ENCODE data around the gene GOLGA7B.

The GOLGA7B gene

GRCh38 chr10:97896756-97897358 lies 47.2 kb downstream of the GOLGA7B start:
- no peak for DNase-seq

DNA sequence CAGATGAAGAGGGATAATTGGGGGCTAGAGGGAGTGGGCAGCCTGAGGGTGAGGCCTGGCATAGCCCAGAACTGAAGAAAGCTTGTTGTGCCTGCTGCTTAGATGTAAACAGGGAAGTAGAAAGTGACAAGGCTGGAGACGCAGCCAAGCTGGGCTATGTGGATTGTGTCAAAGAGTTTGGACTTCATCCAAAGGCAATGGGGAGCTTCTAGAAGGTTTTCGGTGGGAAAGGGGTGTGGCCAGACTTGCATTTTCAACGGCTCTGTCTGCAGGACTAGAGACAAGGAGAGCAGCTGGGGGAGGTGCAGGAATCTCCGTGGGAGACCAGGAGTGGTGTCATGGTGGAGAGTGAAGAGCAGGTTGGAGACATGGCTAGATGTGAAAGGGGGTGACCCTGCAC lies 48.8 kb downstream of the GOLGA7B start:
- no peak for DNase-seq

- no peak for DNase-seq
Measured at GRCh38 chr10:97901381-97901780, 51.7 kb downstream of the GOLGA7B start.

- DNase-seq: no peak
Measured at GRCh38 chr10:97903128-97904017, 53.7 kb downstream of the GOLGA7B start.

DNA sequence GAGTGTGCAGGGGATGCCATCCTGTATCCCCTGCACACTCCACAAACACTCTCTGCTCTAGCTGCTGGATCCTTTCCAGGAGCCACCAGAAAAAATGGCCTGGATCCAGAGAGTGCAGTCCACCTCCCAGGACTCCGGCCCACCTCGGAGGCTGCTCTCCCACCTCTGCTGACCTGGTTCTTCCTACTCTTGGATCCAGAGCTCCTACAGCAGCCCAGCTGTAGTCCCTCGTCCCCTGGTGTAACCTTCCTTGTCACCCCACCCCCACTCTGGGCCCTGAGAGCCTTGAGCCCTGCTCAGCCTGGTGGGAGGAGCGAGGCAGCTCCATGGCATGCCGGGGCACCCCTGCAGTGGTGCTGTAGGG lies 54.4 kb downstream of the GOLGA7B start:
- no peak for DNase-seq

DNA sequence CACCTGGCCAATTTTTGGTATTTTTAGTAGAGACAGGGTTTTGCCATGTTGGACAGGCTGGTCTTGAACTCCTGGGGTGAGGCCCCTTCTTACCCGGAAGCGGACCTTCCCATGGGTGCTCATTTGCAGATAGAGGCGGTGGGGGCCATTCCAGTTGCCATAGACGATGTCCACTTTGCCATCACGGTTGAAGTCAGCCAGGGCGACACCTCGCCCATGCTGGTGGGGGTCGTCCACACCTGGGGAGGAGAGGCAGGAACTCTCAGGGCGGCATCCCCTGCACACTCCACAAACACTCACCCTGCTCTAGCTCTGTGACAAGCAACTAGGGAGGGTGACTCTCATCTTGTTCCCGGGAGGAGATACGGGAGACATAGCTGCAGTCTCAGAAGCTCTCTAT lies 54.9 kb downstream of the GOLGA7B start:
- no peak for DNase-seq

DNA sequence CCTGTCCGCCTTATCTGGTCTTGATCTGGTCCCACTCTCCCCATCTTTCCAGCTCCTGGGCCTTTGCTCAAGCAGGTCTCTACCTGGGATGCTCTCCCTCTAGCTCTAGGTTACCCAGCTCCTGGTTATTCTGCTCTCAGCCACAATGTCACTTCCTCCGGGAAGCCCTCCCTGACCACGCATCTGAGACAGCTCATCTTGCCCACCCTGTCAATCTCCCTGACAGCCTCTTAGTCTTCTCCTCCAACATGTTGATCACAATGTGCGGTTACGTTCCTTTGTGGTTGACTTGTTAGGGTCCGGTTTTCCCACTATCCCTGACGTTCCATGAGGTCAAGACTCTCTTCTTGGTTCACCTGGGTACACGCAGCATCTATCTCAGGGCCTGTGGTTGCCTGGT lies 55.6 kb downstream of the GOLGA7B start:
- DNase-seq: no peak

- DNase-seq: no peak
Measured at GRCh38 chr10:97907211-97907610, 57.6 kb downstream of the GOLGA7B start.

- no peak for DNase-seq
Measured at GRCh38 chr10:97907830-97908229, 58.2 kb downstream of the GOLGA7B start.

DNA sequence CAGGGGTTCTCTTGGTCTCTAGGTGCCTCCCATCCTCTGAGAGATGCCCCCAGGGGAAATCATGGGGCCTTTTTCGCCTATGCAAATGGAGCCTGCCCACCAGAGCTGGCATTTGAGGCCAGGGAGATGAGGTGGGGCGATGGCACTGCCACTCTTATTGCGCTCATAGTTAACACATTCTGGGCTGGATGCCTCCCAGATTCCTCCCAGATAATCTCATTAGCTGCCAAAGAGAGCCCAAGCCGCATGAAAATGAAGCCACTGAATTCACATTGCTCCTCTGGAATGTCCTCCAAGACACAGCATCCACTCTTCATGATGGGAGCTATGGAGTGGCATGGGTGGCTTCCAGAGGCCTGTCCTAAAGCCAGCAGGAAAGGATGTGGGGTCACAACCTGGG lies 61.0 kb downstream of the GOLGA7B start:
- no peak for DNase-seq

GRCh38 chr10:97911217-97911616 lies 61.6 kb downstream of the GOLGA7B start:
- no peak for DNase-seq

DNA sequence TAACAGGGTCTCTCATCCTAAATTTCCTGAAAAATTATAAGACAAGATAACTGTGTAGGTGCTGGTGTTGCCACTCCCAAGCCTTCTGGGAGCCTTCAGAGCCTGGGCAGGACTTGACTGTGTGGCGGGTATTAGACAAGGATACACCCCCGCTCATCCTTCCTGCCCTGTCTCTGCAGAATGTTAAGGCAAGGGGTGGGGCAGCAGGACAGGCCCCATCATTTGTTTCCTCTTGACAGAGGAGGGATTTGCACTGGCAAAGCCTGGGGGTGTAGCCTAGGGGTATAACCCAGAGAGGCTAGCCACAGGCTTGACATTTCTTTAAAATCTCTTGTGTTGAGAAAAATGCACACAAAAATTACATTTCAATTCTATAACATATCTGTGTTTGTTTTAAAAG lies 63.5 kb downstream of the GOLGA7B start:
- DNase-seq: no peak

GRCh38 chr10:97913614-97914013 lies 64.0 kb downstream of the GOLGA7B start:
- DNase-seq: no peak

DNA sequence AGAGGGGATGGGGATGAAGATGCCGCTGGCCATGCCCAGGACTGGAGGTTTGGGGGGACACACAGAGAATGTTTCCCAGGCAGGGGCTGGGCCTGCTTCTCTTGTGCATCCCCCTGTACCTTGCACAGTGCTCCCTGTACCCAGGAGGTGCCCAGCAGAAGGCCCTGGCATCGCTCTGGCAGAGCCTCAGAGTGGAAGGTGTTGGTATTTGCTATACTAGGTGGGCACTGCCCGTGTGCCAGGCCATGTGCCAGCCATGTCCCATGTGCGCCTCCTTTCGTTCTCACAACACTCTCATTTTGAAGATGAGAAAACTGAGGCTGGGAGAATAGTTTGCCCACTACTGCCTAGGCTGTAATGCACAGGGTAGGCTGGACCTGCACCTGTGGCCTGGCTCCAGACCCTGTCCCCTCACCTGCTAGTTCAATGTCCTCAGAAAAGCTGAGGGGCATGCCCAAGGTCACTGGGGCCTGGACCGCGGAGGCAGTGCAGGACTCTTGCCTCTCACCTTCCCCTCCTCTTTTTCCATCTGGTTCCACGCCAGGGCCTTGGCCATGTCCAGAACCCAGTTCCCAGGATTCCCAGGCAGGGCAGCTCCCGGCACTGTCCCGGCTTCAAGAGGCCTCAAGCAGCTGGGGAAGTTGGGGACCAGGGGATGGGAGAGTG lies 64.7 kb downstream of the GOLGA7B start:
- DNase-seq: no peak

GRCh38 chr10:97914837-97915211 lies 65.2 kb downstream of the GOLGA7B start:
- peak; percentile 45 for DNase-seq

DNA sequence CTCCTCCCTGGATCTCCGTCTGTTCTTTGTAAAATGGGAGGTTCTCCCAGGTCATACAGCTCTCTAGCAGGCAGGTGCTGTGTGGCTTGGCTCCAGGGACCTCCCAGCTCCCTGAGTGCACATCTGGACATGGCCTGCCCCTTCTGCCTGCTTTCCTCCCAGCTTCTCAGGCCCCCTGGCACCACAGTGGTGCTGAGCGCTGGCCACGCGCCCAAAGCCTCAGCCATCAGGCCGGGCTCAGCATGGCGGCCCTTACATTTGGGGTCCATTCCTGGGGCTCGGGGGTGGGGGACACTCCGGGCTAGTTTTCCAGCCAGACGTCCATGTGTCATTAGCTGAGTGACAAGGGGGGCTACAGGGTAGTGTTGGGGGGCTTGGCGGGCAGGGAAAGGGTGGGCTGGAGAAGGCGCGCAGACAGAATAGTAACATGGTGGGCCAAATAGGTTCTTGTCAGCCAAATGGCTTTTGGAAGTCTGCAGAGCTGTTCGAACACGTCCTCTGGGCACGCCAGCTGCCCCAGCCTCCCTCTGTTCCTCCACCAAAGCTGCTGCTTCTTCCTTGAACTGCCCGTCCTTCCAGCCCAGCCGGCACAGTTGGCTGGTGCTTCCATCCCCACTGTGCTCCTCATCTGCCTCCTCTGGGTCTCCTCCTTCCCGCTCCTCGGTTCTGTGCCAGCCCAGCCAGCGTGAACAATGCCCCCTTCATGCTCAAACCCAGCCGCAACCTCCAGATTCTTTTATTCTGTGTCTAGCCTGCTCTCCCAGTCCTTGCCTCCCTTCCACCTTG lies 65.9 kb downstream of the GOLGA7B start:
- DNase-seq: no peak

DNA sequence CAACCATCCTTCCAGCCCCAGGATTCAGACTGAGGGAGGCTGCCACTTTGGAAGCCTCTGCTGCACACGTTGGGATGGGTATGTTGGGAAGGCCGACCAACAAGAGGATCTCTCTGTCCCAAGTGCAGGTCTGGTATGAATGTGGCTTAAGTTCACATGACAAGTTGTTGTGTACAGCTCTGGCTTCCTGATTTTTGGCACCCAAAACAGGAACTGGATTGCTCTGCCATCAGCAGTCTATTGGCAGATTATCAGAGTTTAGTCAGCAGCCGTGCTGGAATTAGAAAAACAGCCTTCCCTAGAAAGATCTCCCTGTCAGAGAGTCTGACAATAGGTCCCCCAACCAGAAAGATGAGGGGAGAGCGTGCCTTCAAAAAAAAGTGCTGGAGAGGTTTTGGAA lies 66.9 kb downstream of the GOLGA7B start:
- DNase-seq: no peak

DNA sequence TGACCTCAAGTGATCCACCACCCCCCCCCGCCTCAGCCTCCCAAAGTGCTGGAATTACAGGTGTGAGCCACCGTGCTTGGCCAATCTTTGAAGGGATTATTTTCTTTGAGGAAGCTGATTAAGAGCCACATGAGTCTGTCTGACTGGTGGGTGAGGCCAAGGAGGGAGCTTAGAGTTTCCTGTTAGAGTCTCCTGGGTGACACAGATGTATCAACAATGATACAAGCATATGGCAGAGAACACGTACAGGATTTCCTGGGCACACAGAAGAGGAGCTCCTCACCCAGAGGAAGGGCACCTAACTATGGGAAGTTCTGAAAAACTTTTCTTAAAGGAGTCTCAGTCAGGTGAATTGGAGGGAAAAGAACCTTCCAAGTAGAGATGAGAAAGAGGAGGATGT lies 69.4 kb downstream of the GOLGA7B start:
- DNase-seq: no peak

- no peak for DNase-seq
Measured at GRCh38 chr10:97920865-97921264, 71.2 kb downstream of the GOLGA7B start.

All from fibroblast of skin of abdomen (primary cell).